Bronchial epithelial cell (primary cell): ENCODE measurements around the gene NMNAT2. TPM values are rescaled to one million over a fixed set of nuclear protein-coding genes. Genes with fewer than 3 reads are reported as not detected.

Experiments used
- DNase-seq: peaks from one replicate; pipeline ENCODE4 v3.0.0-alpha.2; 2010; ENCODE audit warnings: low read depth
- FAIRE-seq: peaks from 2 replicates; lab custom pipeline; 2011; peaks lifted over from hg19 to GRCh38; lab: Jason Lieb, UNC
- H3K27me3 ChIP-seq: 2 replicates; pipeline ENCODE4 v1.5.1; 2011; ENCODE audit warnings: low read length; ENCODE audit not compliant: control insufficient read depth, insufficient read depth
- H3K36me3 ChIP-seq: 2 replicates; pipeline ENCODE4 v1.5.1; 2011; ENCODE audit warnings: low read length; ENCODE audit not compliant: control insufficient read depth, insufficient read depth
- H3K4me3 ChIP-seq: 2 replicates; pipeline ENCODE4 v1.5.1; 2011; ENCODE audit warnings: mild to moderate bottlenecking, low read depth, low read length, control low read depth
- CTCF ChIP-seq: IDR thresholded peaks from 2 replicates; pipeline ENCODE4 v1.5.1; 2011; ENCODE audit warnings: mild to moderate bottlenecking, moderate library complexity, low read length, control low read depth, inconsistent platforms; ENCODE audit not compliant: insufficient read depth, severe bottlenecking
- total RNA-seq: library from RNA; depleted of rRNA; stranded (reverse); fragments of >200 nt; gene quantifications from 2 replicates; pipeline ENCODE4 v1.2.1, GENCODE V29; 2014

The NMNAT2 gene
- total RNA-seq, 1 donor from 2014 or later: 0.26 TPM

- DNase-seq: no peak
- FAIRE-seq: no peak
- TF ChIP-seq CTCF: no peak
- Histone ChIP-seq H3K36me3 (no peaks in the 10 kb centered on the region), H3K4me3 (no peak overlapping the region), H3K27me3 (peaks cover 2% of the 10 kb centered on the region)
These were observed 45.5 kb downstream of the NMNAT2 start for GRCh38 chr1:183372586-183373230.

GRCh38 chr1:183370399-183371058 lies 47.7 kb downstream of the NMNAT2 start:
- peaks cover 2% of the 10 kb centered on the region for H3K27me3 ChIP-seq
- TF ChIP-seq CTCF: no peak
- H3K36me3 ChIP-seq: no peaks in the 10 kb centered on the region
- no peak overlapping the region for H3K4me3 ChIP-seq
- peak; percentile 15 for DNase-seq
- no peak for FAIRE-seq

DNA sequence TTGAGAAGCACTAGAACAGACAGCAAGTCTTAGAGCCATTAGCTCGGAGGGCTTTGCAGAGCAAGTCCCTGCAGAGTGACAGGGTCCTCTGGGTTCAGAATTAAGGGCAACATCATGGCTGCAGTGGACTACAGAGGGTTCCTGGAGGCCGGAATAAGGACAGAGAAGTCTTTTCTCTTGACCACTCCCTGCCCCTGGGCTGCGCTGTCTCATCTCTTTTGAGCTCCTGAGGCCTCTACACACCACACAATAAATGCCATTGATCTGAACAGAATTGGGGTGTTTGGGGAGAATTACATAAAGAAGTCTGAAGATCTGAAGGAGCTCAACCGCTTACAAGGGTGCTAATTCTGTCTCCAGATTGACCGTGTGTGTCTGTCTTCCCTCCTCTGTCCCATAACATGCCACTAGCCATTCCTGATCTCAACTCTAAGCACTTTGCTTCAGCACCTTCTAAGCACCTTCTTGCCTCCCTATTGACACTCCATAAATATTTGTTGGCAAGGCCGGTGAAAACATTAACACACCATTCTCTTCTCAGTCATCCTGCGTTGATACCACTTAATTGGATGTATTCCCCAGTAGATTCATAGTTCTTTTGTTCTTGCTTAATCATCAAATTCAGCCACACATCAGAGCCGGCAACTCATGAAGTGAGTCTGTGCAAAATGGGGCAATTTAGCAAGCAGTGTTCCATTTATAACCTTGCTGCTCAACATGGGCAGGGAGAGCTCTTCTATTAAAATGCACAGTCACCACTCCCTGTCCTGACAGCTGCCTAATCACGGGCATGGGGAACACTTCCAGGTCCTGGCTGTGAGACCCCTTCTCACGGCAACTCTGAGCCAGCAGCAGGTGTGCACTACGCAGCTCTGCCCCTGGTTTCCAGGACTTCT lies 49.7 kb downstream of the NMNAT2 start:
- TF ChIP-seq CTCF: no peak
- Histone ChIP-seq H3K4me3 (no peak overlapping the region), H3K27me3 (peaks cover 2% of the 10 kb centered on the region), H3K36me3 (no peaks in the 10 kb centered on the region)
- DNase-seq (no peak), FAIRE-seq (no peak)

DNA sequence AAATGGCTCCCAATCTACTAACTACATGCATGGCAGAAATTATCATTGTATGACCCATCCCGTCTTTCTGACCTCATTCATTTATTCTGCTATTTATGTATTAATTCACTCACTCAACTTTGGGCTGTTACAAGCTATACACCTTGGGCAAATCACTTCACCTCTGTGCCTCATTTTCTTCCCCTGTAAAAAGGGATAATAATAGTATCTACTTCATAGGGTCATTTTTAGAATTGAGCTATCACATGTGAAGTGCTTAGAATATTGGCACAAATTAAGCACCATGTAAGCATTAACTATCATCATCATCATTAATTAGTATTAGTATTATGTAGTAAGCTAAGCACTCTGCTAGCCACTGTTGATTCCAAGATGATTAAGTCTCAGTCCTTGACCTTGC lies 52.1 kb downstream of the NMNAT2 start:
- FAIRE-seq: no peak
- DNase-seq: no peak
- Histone ChIP-seq H3K4me3 (no peak overlapping the region), H3K36me3 (no peaks in the 10 kb centered on the region), H3K27me3 (peaks cover under 1% of the 10 kb centered on the region)
- no peak for TF ChIP-seq CTCF

- no peak for FAIRE-seq
- no peak for TF ChIP-seq CTCF
These were observed 52.5 kb downstream of the NMNAT2 start for GRCh38 chr1:183365676-183366075.

More at GRCh38 chr1:183365676-183366075, 52.5 kb downstream of the NMNAT2 start:
- no peaks in the 10 kb centered on the region for H3K36me3 ChIP-seq
- H3K27me3 ChIP-seq: no peaks in the 10 kb centered on the region
- peak; percentile 34 for DNase-seq
- H3K4me3 ChIP-seq: no peak overlapping the region
